GM18507 (cell line): ENCODE measurements around the gene PRAMEF6.
"Not testable (repeated sequence)": the region's sequence is repeated elsewhere in the genome, so short reads cannot be mapped to it uniquely, and the experiment has no call there.

Source experiments
- DNase-seq: peaks from one replicate; pipeline ENCODE4 v3.0.0; 2011; ENCODE audit warnings: low read depth; ENCODE audit not compliant: insufficient read length; ENCODE audit errors: extremely low spot score
- FAIRE-seq: peaks from 2 replicates; lab custom pipeline; 2011; peaks lifted over from hg19 to GRCh38; lab: Jason Lieb, UNC

The PRAMEF6 gene

GRCh38 chr1:12947480-12947879 lies at the start of gene PRAMEF6:
PRAMEF6 (minus strand) TSS chr1:12947580; CDS start chr1:12942518, 5,062 bp downstream.
- not testable (repeated sequence) for FAIRE-seq, DNase-seq

- FAIRE-seq: peak; percentile 64
- DNase-seq: not testable (repeated sequence)
Measured at GRCh38 chr1:12924368-12924767, 23.0 kb downstream of the PRAMEF6 start.

- FAIRE-seq, DNase-seq: not testable (repeated sequence)
Measured at GRCh38 chr1:12921749-12922148, 25.6 kb downstream of the PRAMEF6 start.

GRCh38 chr1:12916310-12916709 lies 31.1 kb downstream of the PRAMEF6 start, which contains the start of gene PRAMEF7:
PRAMEF7 (plus strand) TSS chr1:12916610; CDS start chr1:12917693, 1,083 bp downstream.
- FAIRE-seq, DNase-seq: not testable (repeated sequence)

- DNase-seq, FAIRE-seq: not testable (repeated sequence)
Measured at GRCh38 chr1:12903793-12904572, 43.4 kb downstream of the PRAMEF6 start.

- FAIRE-seq: not testable (repeated sequence)
Measured at GRCh38 chr1:12899186-12899585, 48.2 kb downstream of the PRAMEF6 start.

DNA sequence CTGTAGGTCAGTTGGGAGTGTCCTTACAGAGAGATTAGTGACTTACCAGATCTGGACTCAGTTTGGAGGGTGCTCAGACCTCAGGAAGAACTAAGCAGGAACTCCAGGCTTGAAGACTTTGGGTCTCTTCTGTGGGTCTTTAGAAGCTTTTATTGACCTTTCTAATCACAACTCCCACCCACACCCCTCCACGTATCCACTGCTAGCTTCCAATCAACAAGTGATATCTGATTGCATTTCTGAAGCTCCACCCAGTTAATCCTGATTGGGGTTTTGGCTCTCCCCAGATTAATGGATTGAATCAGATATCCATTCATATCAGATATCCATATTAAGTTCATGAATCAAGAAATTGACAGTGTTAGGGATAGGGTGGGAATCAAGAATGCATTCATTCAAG lies 49.2 kb downstream of the PRAMEF6 start, which contains the start of gene PRAMEF10:
Gene PRAMEF10, minus strand, starts transcription at position 101 of the 400 bp plus-strand sequence. CDS start 2,423 bp downstream, outside the sequence.
- not testable (repeated sequence) for DNase-seq, FAIRE-seq

More at GRCh38 chr1:12899186-12899585, 48.2 kb downstream of the PRAMEF6 start:
- DNase-seq: not testable (repeated sequence)
